Tibial nerve (tissue), 4 donors: ENCODE data around the gene MIPEP. TPM values are rescaled to one million over a fixed set of nuclear protein-coding genes. Genes with fewer than 3 reads are reported as not detected.

ENCODE experiments used
- DNase-seq, 2 donors: peaks; one replicate each; pipeline ENCODE4 v3.0.0-alpha.2; 2019; ENCODE audit warnings: low spot score in 2 of 2
- H3K27ac ChIP-seq, 4 donors: fragments of 200-600 bp; sonication (generic) in 3 of 4; one replicate each; pipeline ENCODE4 v1.5.1; 2017 to 2019; ENCODE audit warnings: mild to moderate bottlenecking in 1 of 4
- H3K27me3 ChIP-seq, 2 donors: fragments of 200-600 bp; sonication (generic) in 1 of 2; one replicate each; pipeline versions ENCODE4 v1.5.1 to v1.6.0; 2017 to 2019
- H3K36me3 ChIP-seq, 3 donors: fragments of 200-600 bp; sonication (generic); one replicate each; pipeline ENCODE4 v1.5.1; 2018 to 2019
- H3K4me1 ChIP-seq, 4 donors: fragments of 200-600 bp; sonication (generic) in 3 of 4; one replicate each; pipeline ENCODE4 v1.5.1; 2017 to 2019
- H3K4me3 ChIP-seq, 4 donors: fragments of 200-600 bp; sonication (generic) in 3 of 4; one replicate each; pipeline ENCODE4 v1.5.1; 2017 to 2019; ENCODE audit warnings: mild to moderate bottlenecking in 1 of 4, moderate library complexity in 1 of 4
- H3K9me3 ChIP-seq, 4 donors: fragments of 200-600 bp; sonication (generic) in 3 of 4; one replicate each; pipeline ENCODE4 v1.5.1; 2017 to 2019
- EP300 ChIP-seq, 2 donors: sonication (generic); formaldehyde crosslinking; IDR thresholded peaks; one replicate each; pipeline ENCODE4 v1.6.1; 2017; ENCODE audit warnings: antibody characterized with exemption in 2 of 2, mild to moderate bottlenecking in 1 of 2
- POLR2A ChIP-seq, 2 donors: fragments of 450-650 bp; IDR thresholded peaks; one replicate each; pipeline ENCODE4 v1.6.1; 2017; ENCODE audit warnings: antibody characterized with exemption in 2 of 2, mild to moderate bottlenecking in 2 of 2, moderate library complexity in 2 of 2
- WGBS, 2 donors: methylation state at CpG; one replicate each; pipeline ENCODE4 v1.1.5; 2018; 5-methylcytosine and 5-hydroxymethylcytosine counted together
- total RNA-seq, 4 donors: library from RNA; depleted of rRNA; stranded (reverse); fragments of >200 nt; gene quantifications; one replicate each; pipeline ENCODE4 v1.1.0, GENCODE V29; 2016
- TF ChIP-seq, protein P1 (sequence below), 5 experiments: fragments of 200-600 bp in 3 of 5; fragments of 450-650 bp in 2 of 5; sonication (generic) in 3 of 5; IDR thresholded peaks; one replicate each; pipeline ENCODE4 v1.5.1; 2016 to 2019; ENCODE audit warnings: antibody characterized with exemption in 5 of 5, mild to moderate bottlenecking in 3 of 5, moderate library complexity in 2 of 5

The MIPEP gene
- 10 to 100 TPM in 3 of 4 donors, 1 to 10 TPM in 1; 8.4 to 25.8 (median 16.4) TPM for total RNA-seq

DNA sequence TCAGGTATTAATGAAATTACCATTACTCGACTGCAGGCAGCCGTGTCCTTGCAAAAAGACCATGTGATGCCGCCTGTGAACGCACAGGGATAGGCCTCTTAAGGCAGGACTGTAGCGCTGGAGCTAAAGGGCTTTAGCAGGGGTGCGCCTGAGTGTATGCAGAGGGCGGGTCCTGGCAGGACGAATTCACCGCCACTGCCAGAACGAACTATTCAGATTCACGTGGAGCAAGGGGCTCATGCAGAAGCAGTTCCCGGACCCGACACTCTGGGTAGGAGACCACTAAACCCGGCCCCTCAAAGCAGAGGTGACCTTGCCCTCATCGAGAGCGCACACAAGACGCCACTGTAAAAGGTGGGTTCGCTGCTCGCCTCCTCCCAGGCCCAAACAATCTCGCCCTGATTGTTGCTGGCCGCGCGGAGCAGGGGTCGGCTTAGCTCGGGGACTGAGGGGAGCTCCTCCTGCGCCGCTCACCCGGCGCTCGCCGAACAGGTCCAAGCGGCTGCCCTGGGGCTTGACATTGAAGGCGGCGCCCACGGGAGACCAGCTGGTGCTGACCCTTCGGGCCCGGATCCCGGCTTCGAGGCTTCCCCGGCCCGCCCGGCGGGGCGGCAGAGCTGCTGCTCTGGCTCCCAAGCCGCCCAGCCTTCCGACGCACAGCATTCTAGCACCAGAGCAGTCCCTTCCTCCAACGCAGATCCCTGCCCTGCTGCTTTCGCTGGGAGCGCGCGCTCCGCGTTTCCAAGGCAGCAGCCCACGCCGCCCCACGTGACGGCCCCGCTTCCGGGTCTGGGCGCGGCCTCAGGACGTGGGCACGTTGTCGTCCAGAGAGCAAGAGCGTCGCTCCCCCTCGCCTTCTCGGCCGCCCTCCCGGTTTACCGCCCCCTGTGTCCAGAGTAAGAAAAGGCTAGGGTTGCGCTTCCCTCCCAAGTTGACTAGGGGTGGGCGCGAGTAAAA is at the start of gene MIPEP:
Gene MIPEP (minus strand): TSS at position 743 of the 957 bp plus-strand sequence. CDS start 80 bp downstream, at position 663.
- Histone ChIP-seq H3K27ac (peak within 1 kb of the TSS; percentile 46 to 88 (median 84)), H3K9me3 (no peaks in the 10 kb centered on the region), H3K4me3 (peak within 1 kb of the TSS; percentile 79 to 89 (median 84)), H3K36me3 (peaks cover 0 to 11% (median 0%) of the 10 kb centered on the region in 3 donors), H3K4me1 (peaks cover 0 to 23% (median 8%) of the 10 kb centered on the region in 4 donors), H3K27me3 (no peaks in the 10 kb centered on the region)
- DNase-seq: peak; percentile 82 to 84
- 1% methylated on average over 30 to 46 of the region's 75 CpGs for WGBS, 2 donors
- peak; percentile 79 to 95 for TF ChIP-seq EP300 (IDR thresholded peaks at IDR 0.05)
- peak; percentile 51 to 64 for TF ChIP-seq POLR2A (IDR thresholded peaks at IDR 0.05)
- TF ChIP-seq, protein P1, sequence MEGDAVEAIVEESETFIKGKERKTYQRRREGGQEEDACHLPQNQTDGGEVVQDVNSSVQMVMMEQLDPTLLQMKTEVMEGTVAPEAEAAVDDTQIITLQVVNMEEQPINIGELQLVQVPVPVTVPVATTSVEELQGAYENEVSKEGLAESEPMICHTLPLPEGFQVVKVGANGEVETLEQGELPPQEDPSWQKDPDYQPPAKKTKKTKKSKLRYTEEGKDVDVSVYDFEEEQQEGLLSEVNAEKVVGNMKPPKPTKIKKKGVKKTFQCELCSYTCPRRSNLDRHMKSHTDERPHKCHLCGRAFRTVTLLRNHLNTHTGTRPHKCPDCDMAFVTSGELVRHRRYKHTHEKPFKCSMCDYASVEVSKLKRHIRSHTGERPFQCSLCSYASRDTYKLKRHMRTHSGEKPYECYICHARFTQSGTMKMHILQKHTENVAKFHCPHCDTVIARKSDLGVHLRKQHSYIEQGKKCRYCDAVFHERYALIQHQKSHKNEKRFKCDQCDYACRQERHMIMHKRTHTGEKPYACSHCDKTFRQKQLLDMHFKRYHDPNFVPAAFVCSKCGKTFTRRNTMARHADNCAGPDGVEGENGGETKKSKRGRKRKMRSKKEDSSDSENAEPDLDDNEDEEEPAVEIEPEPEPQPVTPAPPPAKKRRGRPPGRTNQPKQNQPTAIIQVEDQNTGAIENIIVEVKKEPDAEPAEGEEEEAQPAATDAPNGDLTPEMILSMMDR (IDR thresholded peaks at IDR 0.05): peak; percentile 65 to 91 (median 79)

DNA sequence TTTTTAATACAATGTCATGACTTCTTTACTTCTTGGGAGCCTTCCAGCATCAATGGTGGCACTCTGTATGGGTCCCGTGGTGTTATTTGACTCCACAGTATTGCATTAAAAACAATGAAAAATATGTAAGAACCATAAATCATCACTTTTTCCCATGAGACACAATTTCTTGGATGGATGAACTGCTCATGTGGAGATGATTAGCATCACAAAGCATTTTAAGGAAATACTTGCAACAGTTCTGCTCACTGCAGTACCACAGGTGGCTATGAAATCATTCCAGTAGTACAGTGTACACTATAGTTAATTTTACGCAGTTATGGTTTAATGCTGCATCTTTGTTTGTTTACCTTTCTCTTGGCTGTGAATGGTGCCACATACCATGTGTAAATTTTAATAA is 45.3 kb upstream of the MIPEP start:
- no peaks in the 10 kb centered on the region for H3K4me1 ChIP-seq
- TF ChIP-seq EP300 (IDR thresholded peaks at IDR 0.05) (no peak), POLR2A (IDR thresholded peaks at IDR 0.05) (no peak)
- TF ChIP-seq, protein P1 (IDR thresholded peaks at IDR 0.05): no peak
- peaks cover 0 to 7% (median 0%) of the 10 kb centered on the region in 4 donors for H3K9me3 ChIP-seq
- DNase-seq: no peak
- no peak overlapping the region for H3K4me3 ChIP-seq
- H3K27ac ChIP-seq: no peak overlapping the region
- peaks cover 0 to 5% of the 10 kb centered on the region in 2 donors for H3K27me3 ChIP-seq
- no peaks in the 10 kb centered on the region for H3K36me3 ChIP-seq
- WGBS, 2 donors: 58 to 63% methylated on average over 2 of the region's 2 CpGs

- no peak for TF ChIP-seq EP300 (IDR thresholded peaks at IDR 0.05)
- TF ChIP-seq, protein P1 (IDR thresholded peaks at IDR 0.05): no peak
- TF ChIP-seq POLR2A (IDR thresholded peaks at IDR 0.05): no peak
- no peak overlapping the region for H3K27ac ChIP-seq
- H3K27me3 ChIP-seq: no peaks in the 10 kb centered on the region
- no peaks in the 10 kb centered on the region for H3K36me3 ChIP-seq
- 81 to 85% methylated on average over 2 of the region's 2 CpGs for WGBS, 2 donors
- H3K4me3 ChIP-seq: no peak overlapping the region
- no peak for DNase-seq
- H3K4me1 ChIP-seq: no peaks in the 10 kb centered on the region
- H3K9me3 ChIP-seq: no peaks in the 10 kb centered on the region
Measured at GRCh38 chr13:23928985-23929384, 39.8 kb upstream of the MIPEP start.

GRCh38 chr13:23923031-23923430 is 33.8 kb upstream of the MIPEP start:
- no peak overlapping the region for H3K27ac ChIP-seq
- TF ChIP-seq EP300 (IDR thresholded peaks at IDR 0.05) (no peak), POLR2A (IDR thresholded peaks at IDR 0.05) (no peak)
- TF ChIP-seq, protein P1 (IDR thresholded peaks at IDR 0.05): no peak
- no peaks in the 10 kb centered on the region for H3K9me3 ChIP-seq
- no peaks in the 10 kb centered on the region for H3K4me1 ChIP-seq
- WGBS, 2 donors: 41 to 77% methylated on average over 1 of the region's 1 CpG
- H3K4me3 ChIP-seq: no peak overlapping the region
- H3K36me3 ChIP-seq: no peaks in the 10 kb centered on the region
- no peak for DNase-seq
- H3K27me3 ChIP-seq: no peaks in the 10 kb centered on the region
